GM21723 (cell line): ENCODE measurements around the gene GPR3.
"Not testable (repeated sequence)": the region's sequence is repeated elsewhere in the genome, so short reads cannot be mapped to it uniquely, and the experiment has no call there.

ENCODE experiments used
- ATAC-seq: cut with Tn5 transposase; IDR thresholded peaks from one replicate; pipeline ENCODE4 v1.9.1; 2021; ENCODE audit warnings: mild to moderate bottlenecking, moderate library complexity; ENCODE audit not compliant: unreplicated experiment

GPR3 gene

GRCh38 chr1:27377760-27378495 lies 14.5 kb upstream of the GPR3 start:
- ATAC-seq, result no peak

GRCh38 chr1:27379564-27380122 lies 12.8 kb upstream of the GPR3 start:
- ATAC-seq, result no peak

- ATAC-seq, result no peak
Measured at GRCh38 chr1:27380224-27380623, 12.2 kb upstream of the GPR3 start.

- ATAC-seq, result no peak
Measured at GRCh38 chr1:27380766-27381733, 11.4 kb upstream of the GPR3 start.

- ATAC-seq, result no peak
Measured at GRCh38 chr1:27381969-27382762, 10.3 kb upstream of the GPR3 start.

- no peak for ATAC-seq
Measured at GRCh38 chr1:27383039-27383605, 9.3 kb upstream of the GPR3 start, which contains the start of gene CD164L2. Gene CD164L2, minus strand, starts transcription at chr1:27383333. Its CDS starts 94 bp downstream, at chr1:27383239.

GRCh38 chr1:27383661-27384060 lies 8.8 kb upstream of the GPR3 start:
- ATAC-seq, result no peak

GRCh38 chr1:27384797-27385196 lies 7.6 kb upstream of the GPR3 start:
- not testable (repeated sequence) for ATAC-seq

- no peak for ATAC-seq
Measured at GRCh38 chr1:27388337-27389005, 4.0 kb upstream of the GPR3 start.

GRCh38 chr1:27391511-27392095 lies 819 bp upstream of the GPR3 start:
- ATAC-seq, result no peak

- no peak for ATAC-seq
Measured at GRCh38 chr1:27392778-27393635, 585 bp downstream of the GPR3 start.

- ATAC-seq, result no peak
Measured at GRCh38 chr1:27393641-27394281, 1.3 kb downstream of the GPR3 start.

GRCh38 chr1:27394282-27394658 lies 1.8 kb downstream of the GPR3 start:
- ATAC-seq, result no peak

- ATAC-seq, result no peak
Measured at GRCh38 chr1:27394925-27395324, 2.5 kb downstream of the GPR3 start.

GRCh38 chr1:27395441-27396195 lies 3.2 kb downstream of the GPR3 start:
- no peak for ATAC-seq

GRCh38 chr1:27397110-27397509 lies 4.7 kb downstream of the GPR3 start:
- ATAC-seq, result no peak

GRCh38 chr1:27397749-27398148 lies 5.3 kb downstream of the GPR3 start:
- ATAC-seq, result no peak
